HEK293 (cell line): ENCODE results near the gene ISG15.
"Not testable (repeated sequence)": the region's sequence is repeated elsewhere in the genome, so short reads cannot be mapped to it uniquely, and the experiment has no call there.

ENCODE experiments used
- CTCF ChIP-seq: fragments of 450-650 bp; formaldehyde crosslinking; IDR thresholded peaks from 2 replicates; pipeline ENCODE4 v1.5.1; 2016; ENCODE audit warnings: missing biosample characterization, missing genetic modification characterization
- KLF16 ChIP-seq: fragments of 450-650 bp; formaldehyde crosslinking; IDR thresholded peaks from 2 replicates; pipeline ENCODE4 v1.5.1; 2017; ENCODE audit warnings: missing biosample characterization, missing genetic modification characterization
- PATZ1 ChIP-seq: fragments of 450-650 bp; formaldehyde crosslinking; IDR thresholded peaks from 2 replicates; pipeline ENCODE4 v1.5.1; 2016; ENCODE audit warnings: missing biosample characterization, missing genetic modification characterization
- SETDB1 ChIP-seq: IDR thresholded peaks from one replicate; pipeline ENCODE4 v1.6.1; 2017; ENCODE audit warnings: mild to moderate bottlenecking, low read length, moderate library complexity, mixed read lengths; ENCODE audit not compliant: insufficient read length
- TRIM28 ChIP-seq: IDR thresholded peaks from 2 replicates; pipeline ENCODE4 v1.6.1; 2011; ENCODE audit warnings: low read length, control low read depth, borderline replicate concordance
- ZBTB48 ChIP-seq: fragments of 450-650 bp; formaldehyde crosslinking; IDR thresholded peaks from 2 replicates; pipeline ENCODE4 v1.5.1; 2016; ENCODE audit warnings: missing biosample characterization, missing genetic modification characterization
- ZFP37 ChIP-seq: fragments of 450-650 bp; formaldehyde crosslinking; IDR thresholded peaks from 2 replicates; pipeline ENCODE4 v1.5.1; 2016; ENCODE audit warnings: missing biosample characterization, missing genetic modification characterization
- ZNF24 ChIP-seq: fragments of 450-650 bp; formaldehyde crosslinking; IDR thresholded peaks from 2 replicates; pipeline ENCODE4 v1.5.1; 2016; ENCODE audit warnings: missing biosample characterization, missing genetic modification characterization
- ZNF26 ChIP-seq: fragments of 450-650 bp; formaldehyde crosslinking; IDR thresholded peaks from 2 replicates; pipeline ENCODE4 v1.5.1; 2016; ENCODE audit warnings: missing biosample characterization, missing genetic modification characterization
- ZNF274 ChIP-seq, 2 experiments: fragments of 200-500 bp in 1 of 2; fragments of 450-650 bp in 1 of 2; sonication (Bioruptor generic) in 1 of 2; formaldehyde crosslinking in 1 of 2; IDR thresholded peaks; 2 replicates each; pipeline versions ENCODE4 v1.5.1 to v1.6.1; 2014 to 2016; ENCODE audit warnings: borderline replicate concordance in 1 of 2, inconsistent platforms in 1 of 2, low read length in 1 of 2, missing biosample characterization in 1 of 2, missing genetic modification characterization in 1 of 2
- ZNF473 ChIP-seq: fragments of 450-650 bp; formaldehyde crosslinking; IDR thresholded peaks from 2 replicates; pipeline ENCODE4 v1.5.1; 2017; ENCODE audit warnings: missing biosample characterization, missing genetic modification characterization
- ZNF488 ChIP-seq: fragments of 450-650 bp; formaldehyde crosslinking; IDR thresholded peaks from 2 replicates; pipeline ENCODE4 v1.5.1; 2016; ENCODE audit warnings: missing biosample characterization, missing genetic modification characterization
- ZNF645 ChIP-seq: fragments of 450-650 bp; formaldehyde crosslinking; IDR thresholded peaks from 2 replicates; pipeline ENCODE4; 2016; ENCODE audit warnings: missing biosample characterization, missing genetic modification characterization
- ZNF660 ChIP-seq: fragments of 450-650 bp; IDR thresholded peaks from 2 replicates; pipeline ENCODE4 v1.5.1; 2018; ENCODE audit warnings: missing biosample characterization, mild to moderate bottlenecking, missing genetic modification characterization

- TF ChIP-seq CTCF; SETDB1; ZNF488; ZNF26; ZNF645 (tag by site-specific recombination); ZNF24; ZNF274 (IDR thresholded peaks at IDR 0.05; ENCODE audit: low read length); ZNF274 (tag by site-specific recombination; IDR thresholded peaks at IDR 0.05; ENCODE audit: borderline replicate concordance); ZNF473; ZBTB48; TRIM28; KLF16; ZFP37 (tag by site-specific recombination); PATZ1 (tag by site-specific recombination); ZNF660 (tag by site-specific recombination): not testable (repeated sequence)
These were observed 36.5 kb upstream of the ISG15 start for GRCh38 chr1:976791-977190.
